HS-5 (cell line): ENCODE measurements around the gene EDIL3.
"Not testable (repeated sequence)": the region's sequence is repeated elsewhere in the genome, so short reads cannot be mapped to it uniquely, and the experiment has no call there.

Source experiments
- DNase-seq: peaks from one replicate; pipeline ENCODE4 v3.0.0-alpha.2; 2012; ENCODE audit warnings: low read depth

The EDIL3 gene

DNA sequence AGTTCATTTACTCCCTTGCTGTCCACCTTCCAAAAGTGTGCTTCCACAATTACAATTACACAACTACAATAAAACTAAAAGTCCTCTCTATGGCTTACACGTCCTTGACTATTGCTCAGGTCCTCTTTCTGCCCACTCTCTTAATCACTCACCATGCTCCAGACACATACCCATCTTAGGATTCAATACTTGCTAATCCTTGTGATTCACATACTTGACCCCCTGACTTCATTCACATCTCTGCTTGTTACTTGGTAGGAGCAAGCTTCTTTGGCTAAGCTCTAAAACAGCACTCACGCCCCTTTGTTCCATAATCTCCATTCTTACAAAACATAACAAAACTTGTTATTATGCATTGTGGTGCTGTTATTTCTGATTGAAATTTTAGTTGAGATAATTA, 215.8 kb downstream of the EDIL3 start:
- no peak for DNase-seq

DNA sequence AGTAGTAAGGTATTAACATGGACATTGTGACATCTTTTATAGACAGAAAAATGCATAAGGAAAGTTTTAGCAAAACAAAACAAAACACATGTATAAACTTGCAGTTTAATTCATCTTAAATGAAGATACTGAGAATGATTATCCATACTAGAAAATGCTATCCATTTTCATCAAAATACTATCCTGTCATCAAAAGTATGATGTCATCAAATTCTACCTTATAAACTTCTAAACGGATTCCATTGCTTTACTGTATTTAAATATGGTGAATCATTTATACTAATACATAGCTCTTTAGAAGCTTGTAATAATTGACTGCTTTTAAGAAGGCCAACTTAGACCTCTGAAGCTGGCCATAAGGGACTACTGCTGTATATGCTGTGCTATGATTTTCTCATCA, 221.0 kb downstream of the EDIL3 start:
- no peak for DNase-seq

DNA sequence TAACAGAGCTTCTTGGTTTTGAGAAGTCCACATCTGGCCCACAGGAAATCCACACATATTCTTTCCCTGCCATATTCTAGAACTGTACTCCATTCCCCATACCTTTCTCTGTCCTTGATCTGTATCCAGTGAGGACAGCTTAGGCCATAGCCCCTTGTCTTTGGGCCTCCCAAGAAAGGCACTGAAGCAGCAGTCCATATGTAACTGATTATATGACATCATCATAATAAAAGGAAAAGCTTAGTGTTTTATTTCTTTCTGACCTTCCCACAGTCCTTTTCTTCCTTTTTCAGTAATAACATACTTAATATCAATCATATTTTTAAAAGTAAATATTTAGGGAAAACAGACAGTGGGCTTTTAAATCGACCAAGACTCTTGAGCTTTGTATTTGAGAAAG, 222.0 kb downstream of the EDIL3 start:
- no peak for DNase-seq

DNA sequence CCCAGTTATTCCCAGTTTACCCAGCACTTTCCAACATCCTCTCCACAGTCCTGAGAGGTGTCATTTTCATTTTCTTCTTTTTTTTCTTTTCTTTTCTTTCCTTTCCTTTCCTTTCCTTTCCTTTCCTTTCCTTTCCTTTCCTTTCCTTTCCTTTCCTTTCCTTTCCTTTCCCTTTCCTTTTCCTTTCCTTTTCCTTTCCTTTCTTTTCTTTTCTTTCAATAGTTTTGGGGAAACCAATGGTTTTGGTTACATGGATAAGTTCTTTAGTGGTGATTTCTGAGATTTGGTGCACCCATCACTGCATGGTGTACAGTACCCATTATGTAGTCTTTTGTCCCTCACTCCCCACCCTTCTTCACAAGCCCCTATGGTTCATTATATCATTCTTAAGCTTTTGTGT, 224.0 kb downstream of the EDIL3 start:
- DNase-seq: not testable (repeated sequence)

DNA sequence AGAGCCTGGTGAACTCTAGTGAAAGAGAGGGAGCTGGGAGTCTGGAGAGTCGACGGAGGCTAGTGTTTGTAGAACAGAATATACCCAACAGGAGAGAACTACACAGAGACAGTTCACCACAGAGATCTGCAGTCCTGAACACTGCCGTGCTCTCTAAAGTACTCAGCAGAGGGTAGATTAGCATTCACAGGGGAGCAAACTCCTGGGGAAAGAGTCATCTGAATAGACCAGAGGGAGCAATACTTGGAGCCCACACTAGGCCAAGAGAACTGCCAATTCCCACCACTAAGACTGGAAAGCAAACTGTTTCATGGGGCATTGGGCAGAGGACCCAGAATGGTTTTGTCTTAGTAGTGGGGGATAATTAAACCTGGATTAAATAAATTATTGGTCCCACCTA, 235.6 kb downstream of the EDIL3 start:
- no peak for DNase-seq

DNA sequence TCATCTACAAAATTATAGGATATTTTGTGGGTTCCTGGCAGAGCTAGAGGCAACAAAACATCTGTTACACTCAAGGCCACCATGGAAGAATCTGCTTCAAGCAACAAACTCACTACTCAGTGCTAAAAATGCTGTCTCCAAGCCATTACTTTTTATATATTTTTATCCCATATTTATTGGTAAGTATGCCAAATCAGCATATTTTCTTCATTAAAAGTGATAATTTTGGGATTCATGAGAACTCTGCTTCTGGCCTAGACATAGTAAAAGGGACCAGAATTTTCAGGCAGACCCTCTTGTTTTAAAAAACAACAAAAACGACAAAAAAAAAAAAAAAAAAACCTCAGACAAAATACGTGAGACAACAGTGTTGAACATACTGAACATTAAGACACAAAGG, 236.0 kb downstream of the EDIL3 start:
- no peak for DNase-seq

DNA sequence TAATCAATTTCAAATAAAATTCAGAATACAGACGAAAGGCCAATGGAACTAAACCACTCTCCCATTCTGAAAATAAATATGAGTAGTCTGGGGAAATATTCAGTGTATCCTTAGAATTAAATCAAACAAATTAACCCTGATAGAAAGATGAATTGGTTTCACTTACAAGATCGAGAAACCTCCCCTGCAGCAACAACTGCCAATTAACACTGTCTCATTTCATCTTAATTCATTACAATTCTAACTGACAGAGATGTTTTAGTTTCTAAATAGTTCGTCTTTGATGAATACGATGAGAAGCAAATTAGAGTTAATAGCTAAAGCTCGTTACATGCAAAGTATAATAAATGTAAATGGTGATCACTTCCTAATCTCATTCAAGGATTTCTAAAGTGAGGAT, 247.1 kb downstream of the EDIL3 start:
- no peak for DNase-seq

DNA sequence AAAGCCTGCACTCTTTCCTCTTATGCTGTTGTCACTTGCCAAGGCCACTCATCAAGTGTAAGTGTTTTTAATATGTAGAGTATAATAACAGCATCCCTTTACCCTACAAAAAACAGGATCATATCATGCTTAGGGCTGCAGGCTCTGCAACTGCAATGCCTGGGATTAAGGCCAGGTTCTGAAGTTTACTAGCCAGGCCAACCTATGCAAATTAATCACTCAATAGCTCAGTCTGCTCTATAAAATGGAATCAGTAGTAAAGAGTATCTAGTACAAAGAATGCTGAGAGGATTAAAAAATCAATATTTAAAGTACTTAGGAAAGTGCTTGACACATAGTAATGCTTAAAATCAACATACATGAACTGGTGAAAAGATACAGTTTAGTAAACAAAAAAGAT, 253.3 kb downstream of the EDIL3 start:
- DNase-seq: no peak

DNA sequence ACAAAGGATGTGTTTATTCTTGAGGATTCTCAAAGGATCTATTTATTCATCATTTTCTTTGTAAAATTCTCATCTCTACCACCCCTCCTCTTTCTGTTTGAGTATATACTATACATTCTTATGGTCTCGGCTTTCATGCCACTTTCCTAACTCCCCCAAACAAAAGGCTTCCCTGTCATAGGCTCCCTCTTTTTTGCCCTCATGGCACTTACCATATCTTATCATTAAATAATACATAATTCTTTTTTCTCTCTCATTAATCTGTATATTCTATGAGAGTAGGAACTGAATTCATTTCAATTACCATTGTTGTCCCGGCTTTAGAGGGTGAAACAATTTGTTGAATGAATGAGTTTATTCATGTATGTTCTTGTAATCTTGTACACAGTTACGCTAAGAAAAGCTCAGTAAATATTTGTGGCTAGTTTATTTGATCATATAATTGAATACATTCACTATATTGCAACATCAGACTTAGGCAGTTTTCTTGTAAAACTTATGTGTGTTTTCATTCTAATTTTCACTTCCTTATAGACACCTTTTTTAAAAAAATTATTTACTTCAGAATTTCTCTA, 254.6 kb downstream of the EDIL3 start:
- DNase-seq: no peak

DNA sequence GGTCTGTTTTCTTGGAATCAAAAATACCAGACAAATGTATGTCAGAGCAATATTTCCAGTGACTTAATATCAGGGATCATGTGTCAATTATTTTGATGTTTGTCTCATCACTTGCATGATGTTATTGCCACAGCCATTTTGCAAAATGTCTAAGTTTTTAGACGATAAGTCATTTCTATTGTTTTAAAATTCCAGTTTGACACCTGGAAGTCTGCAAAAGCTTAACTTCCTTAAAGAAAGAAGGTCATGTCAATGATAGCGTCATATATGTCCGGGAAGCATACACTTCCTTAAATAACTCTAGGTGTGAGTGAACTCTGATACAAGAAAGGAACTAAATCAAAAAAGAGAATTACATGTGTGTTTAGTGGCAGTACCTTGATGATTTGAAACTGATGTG, 259.5 kb downstream of the EDIL3 start:
- DNase-seq: no peak

DNA sequence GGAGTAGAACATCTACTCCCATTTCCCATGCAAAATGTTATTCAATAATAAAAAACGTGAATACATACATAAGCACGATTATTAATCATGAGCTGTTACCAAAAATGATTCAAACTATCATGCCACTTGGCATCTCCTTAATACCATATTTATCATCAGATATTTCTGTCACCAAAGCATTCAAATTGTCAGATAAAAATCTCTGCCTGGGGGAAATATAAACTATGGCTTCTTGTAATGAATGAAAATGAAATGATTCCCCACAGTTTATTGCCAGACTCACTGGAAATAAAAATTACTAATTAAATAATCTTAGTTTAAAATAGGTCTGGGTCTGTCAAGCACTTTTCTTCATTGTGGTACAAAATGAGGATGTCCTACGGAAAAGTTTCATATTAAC, 265.4 kb downstream of the EDIL3 start:
- no peak for DNase-seq

DNA sequence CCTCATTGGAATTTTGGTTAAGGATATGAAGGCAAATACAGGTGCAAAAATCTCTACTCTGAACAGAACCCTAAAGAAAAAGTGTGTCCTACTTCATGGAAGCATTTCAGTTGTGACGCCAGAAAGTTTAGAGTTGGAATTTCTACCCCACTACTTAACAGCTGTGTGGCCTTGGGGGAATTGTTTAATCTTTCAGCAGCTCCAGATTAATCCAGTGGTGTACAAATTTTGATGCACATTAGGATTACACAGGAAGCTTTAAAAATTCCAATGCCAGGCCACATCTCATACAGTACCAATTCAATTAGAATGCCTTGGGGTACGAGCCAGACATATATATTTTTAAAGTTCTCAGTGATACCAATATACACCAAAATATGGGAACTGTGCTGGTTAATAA, 266.1 kb downstream of the EDIL3 start:
- no peak for DNase-seq

DNA sequence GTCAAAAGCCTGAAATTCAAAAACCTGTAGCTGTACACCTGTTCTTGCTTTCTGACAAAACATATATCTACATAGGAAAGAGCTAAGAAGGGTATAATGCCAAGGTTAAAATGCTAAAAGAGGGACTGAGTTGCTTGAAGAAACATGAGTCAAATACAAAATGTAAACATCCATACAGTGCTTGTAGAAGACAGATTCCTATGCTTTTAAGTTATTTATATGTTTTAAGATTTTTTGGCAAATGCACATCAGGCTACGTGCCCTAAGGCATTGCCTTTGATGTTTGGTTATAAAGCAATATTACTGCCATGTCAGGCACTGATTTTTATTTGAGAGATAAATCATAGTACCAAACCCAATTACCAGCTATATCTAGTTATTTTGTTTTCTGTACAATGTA, 269.0 kb downstream of the EDIL3 start:
- no peak for DNase-seq

DNA sequence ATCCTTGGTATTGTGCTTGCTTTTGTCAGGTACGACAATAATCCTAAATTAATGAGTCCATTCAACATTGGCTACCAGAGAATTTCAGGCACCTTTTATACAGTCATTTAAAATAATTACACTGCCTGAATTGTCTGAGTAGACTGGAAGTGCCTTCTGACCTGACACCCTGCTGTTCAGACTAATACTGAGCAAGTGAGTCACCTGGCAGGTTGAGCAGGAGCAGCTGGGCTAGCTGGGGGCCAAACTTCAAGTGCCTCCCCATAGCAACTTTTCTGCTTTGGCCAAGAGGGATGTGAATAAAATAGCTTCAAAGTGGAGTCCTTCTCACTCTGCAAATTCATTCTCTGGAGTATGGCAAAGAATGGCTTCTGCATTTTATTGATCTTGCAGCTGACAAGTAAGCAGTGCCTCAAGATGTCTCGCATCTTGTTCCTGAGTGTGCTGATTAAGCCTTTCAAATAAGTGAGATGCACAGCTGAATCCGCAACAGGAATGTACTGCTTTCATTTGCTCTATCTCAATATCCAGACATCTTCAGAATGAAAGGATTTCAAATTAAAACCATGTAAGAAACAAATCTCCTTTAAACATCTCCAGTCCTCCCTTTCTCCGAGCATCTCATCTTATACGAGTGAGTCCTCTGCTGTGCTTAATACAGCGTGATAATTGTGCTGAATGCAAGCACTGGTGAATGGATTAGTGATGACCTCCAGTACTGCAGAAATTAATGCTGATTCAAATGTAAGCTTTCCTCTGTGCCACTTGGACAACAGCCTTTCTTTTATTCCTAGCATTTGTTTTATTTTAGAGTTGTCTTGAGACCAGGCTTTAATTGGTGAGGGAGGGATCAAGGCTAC, 271.2 kb downstream of the EDIL3 start:
- DNase-seq: no peak

DNA sequence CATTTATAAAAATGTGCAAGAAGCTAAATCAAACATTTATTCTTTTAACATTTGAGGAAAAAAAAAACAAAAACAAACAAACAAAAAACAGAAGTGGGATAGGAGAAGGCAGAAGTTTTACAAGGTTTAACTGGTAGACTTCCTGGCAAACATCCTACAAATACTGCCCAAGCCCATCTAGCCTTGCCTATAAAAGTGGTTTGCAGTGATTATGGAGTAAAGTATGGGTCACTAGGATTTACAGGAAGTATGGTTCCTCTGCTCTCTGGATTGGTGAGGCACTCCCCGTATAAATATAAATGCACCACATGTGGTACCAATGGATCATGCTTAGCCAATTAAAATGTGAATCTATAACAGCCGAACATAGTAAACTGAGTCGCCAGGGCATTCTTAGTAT, 291.9 kb downstream of the EDIL3 start:
- no peak for DNase-seq

DNA sequence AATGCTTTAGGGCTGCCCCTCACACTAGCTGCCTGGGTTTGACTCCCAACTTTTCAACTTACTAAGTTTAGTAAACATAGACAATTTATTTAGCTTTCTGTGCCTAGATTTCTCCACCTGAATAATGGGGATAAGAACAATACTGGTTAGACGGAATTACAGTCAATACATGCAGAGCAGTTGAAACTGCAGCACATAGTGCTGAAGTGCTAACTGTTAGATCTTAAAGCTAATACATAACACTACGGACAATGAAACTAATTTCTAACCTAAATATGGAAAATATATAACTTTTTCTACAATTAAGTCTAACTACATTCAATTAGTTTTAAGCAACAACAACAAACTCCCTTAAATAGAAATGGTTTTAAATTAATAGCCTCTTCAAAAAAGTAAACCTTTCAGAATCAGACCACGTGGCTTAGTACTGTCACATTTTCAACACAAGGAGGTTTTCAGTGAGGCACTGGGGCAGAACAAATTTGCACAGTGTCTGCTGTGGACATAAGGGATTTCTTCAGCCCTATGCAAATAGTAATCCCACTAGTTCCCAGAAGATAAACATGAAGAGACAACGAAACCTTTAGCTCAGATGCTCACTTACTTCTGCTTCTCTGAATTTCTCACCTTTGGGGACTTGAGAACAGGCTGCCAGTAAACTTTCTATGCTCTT, 293.4 kb downstream of the EDIL3 start:
- no peak for DNase-seq

DNA sequence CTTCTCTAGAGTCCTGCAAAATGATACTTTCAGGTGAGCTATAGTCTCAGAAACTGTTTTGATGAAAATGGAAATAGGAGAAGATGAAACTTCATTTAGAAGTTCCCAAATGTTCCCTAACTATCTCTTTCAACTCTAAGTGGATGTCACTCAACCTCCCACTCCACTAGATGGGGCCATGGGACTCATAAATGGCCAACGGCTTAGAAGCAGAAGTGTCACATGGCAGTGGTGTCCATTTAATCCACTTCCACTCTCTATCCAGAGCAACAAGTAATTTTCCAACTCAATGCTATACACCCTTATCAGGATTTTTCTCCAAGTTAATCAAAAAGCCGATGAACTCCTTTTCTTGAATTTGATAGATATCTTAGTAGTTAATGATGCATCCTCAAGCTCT, 295.7 kb downstream of the EDIL3 start:
- DNase-seq: no peak

DNA sequence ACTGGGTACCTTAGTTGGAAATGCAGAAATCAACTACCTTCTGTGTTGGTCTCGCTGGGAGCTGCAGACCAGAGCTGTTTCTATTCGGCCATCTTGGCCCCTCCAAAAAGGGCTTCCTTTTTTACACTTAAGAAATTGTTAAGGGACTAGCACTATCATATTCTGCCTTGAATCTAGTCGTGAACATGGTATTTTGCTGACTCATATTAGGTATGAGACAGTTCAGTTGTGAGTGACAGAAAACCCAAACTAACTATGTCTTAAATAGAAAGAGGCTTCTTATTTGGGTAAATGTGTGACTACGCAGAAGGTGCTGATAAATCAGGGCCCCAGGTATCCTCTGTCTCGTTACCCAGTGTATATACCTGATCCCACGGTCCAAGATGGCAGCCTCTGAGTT, 298.2 kb downstream of the EDIL3 start:
- peak; percentile 5 for DNase-seq

DNA sequence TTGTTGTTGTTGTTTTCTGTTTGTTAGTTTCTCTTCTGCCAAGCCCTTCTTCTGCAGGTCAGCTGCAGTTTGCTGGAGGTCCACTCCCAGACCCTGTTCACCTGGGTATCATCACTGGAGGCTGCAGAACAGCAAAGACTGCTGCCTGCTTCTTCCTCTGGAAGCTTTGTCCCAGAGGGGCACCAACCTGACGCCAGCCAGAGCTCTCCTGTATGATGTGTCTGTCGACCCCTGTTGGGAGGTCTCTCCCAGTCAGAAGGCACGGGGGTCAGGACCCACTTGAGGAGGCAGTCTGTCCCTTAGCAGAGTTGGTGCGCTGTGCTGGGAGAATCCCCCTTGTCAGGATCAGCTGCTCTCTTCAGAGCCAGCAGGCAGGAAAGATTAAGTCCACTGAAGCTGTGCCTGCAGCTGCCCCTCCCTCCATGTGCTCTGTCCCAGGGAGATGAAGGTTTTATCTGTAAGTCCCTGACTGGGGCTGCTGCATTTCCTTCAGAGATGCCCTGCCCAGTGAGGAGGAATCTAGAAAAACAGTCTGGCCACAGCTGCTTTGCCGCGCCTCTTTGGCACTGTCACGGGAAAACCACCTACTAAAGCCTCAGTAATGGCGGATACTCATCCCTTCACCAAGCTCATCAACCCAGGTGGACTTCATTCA, 299.2 kb downstream of the EDIL3 start:
- DNase-seq: no peak

DNA sequence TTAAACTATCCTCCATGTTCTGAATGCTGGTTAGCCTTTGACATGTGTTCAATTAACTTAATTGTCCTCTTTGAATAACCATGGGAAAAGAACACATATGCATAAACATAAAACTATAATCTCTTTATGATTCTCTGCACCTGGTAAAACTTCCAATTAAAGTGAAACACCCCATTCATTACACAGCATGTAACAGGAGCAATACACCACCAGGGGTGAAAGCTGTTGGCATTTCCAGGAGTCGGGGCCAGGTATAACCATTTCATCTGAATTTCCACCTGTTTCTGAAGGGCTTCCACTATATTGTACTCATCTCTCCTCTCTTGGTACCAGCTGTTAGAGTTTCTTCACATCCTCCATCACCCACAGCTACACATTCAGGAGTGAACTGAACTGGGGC, 303.8 kb downstream of the EDIL3 start:
- DNase-seq: no peak

DNA sequence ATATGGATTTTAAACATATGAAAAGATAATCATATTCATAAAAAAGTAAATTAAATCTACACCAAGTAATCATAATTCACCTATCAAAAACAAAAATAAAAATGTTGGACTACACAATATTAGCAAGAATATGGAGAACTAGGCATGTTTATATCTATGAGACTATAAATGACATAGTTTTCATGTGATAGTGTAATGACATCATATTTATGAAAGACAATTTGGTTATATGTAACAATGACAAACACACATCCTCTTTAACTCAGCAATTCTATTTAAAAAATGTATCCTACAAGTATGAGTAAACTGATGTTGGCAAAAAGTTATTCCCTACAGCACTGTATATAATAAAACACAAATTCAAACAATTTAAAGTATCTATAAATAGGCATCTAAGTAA, 312.3 kb downstream of the EDIL3 start:
- DNase-seq: no peak

DNA sequence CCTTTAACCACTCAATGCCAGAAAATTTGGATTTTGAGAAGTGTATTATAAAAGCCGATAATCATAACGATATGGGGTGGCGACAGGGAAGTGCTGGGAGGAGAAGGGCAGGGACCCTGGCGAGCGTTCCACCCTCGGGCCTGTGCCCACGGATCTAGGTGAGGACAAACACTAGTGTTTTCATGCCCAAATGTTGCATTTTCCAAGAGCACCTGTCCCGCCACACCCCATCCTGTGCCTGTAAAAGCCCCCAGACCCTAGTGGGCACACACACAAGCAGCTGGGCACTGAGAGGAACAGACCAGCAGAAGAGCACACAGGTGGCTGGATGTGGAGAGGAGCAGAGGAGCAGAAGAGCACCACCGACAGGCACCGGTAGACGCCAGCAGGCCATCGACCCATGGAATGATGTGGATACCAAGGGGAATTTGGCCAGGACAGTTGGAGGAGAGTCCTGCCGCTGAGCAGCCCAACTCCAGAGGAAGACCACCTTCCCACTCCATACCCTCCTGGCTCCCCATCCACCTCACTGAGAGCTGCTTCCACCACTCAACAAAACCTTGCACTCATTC, 315.0 kb downstream of the EDIL3 start:
- DNase-seq: no peak

DNA sequence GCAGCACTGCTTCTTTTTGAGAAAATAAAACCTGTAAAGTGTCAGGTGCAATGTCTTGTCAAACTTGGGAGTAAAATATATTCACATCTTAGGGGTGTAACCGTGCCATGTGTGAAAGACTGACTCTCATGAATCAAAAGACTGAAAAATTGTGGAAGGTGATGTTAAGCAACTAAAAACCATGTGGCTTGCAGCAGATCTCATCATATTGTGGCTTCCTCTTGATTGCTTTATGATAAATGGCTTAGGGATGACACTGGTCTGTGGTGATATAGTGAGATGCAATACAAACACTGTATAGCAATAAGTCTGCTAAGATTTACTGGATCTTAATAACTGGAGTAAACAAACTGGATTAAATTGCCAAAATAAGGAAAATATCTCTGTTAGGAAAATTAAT, 321.6 kb downstream of the EDIL3 start:
- DNase-seq: no peak
